Inferior parietal cortex (tissue), 1 donor: ENCODE results near the gene ZG16.
"Not testable (repeated sequence)": the region's sequence is repeated elsewhere in the genome, so short reads cannot be mapped to it uniquely, and the experiment has no call there.

ENCODE experiments used
- DNase-seq: peaks from one replicate; pipeline ENCODE4 v3.0.0-alpha.2; 2016; ENCODE audit errors: extremely low spot score

Gene ZG16

DNA sequence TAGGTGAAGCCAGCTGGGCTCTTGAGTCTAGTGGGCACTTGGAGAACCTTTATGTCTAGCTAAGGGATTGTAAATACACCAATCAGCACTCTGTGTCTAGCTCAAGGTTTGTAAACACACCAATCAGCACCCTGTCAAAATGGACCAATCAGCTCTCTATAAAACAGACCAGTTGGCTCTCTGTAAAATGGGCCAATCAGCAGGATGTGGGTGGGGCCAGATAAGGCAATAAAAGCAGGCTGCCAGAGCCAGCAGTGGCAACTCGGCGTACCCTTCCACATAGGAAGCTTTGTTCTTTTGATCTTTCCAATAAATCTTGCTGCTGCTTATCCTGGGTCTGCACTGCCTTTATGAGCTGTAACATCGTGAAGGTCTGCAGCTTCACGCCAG is 29.3 kb upstream of the ZG16 start:
- DNase-seq = not testable (repeated sequence)

DNA sequence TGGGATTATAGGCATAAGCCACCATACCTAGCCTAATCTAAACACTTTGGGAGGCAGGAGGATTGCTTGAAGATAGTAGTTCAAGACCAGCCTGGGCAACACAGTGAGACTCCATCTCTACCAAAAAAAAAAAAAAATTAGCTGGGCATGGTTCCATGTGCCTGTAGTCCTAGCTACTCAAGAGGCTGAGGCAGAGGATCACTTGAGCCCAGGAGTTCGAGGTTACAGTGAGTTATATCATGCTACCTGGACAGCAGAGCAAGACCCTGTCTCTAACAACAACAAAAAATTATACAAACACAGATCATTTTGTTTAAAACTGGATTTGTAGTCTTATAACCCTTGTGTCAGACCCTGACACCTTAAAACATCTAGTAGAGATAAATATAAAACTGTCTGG is 24.5 kb upstream of the ZG16 start:
- DNase-seq = no peak

DNA sequence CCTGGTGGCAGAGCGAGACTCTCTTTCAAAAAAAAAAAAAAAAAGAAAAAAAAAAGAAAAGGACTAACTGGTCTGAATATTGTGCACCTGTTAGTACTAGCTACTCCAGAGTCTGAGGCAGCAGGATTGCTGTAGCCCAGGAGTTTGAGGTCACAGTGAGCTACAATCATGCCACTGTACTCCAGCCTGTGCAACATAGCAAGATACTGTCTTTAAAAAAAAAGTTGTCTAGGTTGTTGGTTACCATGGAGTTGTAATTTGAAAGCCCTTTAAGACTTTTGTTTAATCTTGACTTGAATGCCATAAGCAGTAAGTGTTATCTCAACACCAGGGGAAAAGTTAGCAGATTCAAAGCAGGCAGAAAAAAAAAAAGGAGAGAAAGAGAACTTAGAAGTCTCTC is 21.4 kb upstream of the ZG16 start:
- DNase-seq = no peak

DNA sequence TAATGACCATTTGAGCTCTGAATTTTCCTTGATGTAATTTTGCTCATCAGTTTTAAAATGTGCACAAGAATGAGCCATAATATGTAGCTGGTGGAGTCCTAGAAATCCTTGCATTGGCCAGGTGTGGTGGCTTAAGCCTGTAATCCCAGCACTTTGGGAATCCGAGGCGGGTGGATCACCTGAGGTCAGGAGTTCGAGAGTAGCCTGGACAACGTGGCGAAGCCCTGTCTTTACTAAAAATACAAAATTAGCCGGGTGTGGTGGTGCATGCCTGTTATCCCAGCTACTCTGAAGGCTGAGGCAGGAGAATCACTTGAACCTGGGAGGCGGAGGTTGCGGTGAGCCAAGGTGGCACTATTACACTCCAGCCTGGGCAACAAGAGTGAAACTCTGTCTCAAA is 21.0 kb upstream of the ZG16 start:
- not testable (repeated sequence) for DNase-seq

DNA sequence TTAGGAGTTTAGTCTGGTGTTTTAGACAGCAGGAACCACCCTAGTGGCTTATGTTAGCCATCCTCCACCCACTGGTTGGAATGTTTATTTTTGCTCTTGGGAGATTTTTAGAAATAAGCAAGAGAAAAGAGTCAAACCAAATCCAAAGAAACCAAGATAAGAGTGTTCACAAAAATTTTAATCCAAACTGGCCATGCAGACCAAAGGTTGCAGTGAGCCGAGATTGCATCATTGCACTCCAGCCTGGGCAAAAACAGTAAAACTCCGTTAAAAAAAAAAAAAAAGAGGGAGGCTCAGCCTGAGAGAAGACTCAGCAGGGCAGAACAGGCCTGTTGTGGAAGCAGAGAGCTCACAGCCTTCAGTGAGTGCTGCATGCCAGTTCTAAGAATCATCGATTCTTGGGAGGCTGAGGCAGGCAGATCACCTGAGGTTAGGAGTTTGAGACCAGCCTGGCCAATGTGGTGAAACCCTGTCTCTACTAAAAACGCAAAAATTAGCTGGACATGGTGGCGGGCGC is 20.0 kb upstream of the ZG16 start:
- no peak for DNase-seq

DNA sequence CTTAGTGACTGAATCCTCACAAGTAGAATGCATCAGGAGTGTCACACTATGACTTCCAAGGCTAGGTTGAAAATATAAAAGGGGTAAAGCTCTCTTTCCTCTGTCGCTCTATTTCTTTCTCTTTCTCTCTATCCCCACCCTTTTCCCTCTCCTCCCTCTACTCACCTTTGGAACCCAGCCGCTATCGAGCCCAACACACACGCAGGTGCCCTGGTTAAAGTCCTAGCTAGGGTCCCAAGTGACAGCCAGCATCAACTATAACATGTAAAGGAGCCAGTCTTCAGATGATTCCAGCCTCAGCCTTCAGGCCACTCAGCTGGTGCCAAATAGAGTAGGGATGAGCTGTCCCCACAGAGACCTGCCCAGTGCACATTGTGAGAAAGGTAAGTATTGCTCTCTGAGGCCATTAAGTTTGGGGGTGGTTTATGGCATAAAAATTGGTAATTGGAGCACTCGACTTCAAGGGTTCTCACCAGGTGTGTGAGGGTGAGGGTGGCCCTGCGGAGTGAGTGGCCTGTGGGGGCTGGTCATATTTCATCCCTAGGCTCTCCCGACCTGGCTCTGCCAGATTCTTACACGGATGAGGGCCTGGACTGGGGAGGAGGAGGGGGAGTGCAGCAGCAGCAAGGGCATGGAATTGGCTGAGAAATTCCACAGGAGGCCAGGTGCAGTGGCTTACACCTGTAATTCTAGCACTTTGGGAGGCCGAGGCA is 17.3 kb upstream of the ZG16 start:
- DNase-seq = no peak

DNA sequence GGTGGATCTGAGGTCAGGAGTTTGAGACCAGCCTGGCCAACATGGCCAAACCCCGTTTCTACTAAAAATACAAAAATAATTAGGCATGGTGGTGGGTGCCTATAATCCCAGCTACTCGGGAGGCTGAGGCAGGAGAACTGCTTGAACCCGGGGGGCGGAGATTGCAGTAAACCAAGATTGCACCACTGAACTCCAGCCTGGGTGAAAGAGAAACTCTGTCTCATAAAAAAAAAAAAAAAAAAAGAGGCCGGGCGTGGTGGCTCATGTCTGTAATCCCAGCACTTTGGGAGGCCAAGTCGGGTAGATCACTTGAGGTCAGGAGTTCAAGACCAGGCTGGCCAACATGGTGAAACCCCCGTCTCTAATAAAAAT is 16.8 kb upstream of the ZG16 start:
- not testable (repeated sequence) for DNase-seq

DNA sequence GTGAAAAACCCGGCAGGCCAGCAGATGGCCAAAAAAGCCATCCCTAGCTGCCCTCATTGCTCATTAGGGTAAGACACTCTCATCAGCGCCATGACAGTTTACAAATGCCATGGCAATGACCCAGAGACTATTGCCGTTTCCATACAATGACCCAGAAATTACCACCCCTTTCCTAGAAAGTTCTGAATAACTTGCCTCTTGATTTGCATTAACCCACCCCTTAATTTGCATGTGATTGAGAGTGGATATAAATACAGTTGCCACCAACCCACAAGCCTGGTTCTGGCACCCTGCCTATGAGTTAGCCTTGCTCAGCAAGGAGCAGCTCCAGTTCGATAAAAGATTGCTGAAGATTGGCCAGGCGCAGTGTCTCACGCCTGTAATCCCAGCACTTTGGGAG is 16.2 kb upstream of the ZG16 start:
- DNase-seq = no peak

DNA sequence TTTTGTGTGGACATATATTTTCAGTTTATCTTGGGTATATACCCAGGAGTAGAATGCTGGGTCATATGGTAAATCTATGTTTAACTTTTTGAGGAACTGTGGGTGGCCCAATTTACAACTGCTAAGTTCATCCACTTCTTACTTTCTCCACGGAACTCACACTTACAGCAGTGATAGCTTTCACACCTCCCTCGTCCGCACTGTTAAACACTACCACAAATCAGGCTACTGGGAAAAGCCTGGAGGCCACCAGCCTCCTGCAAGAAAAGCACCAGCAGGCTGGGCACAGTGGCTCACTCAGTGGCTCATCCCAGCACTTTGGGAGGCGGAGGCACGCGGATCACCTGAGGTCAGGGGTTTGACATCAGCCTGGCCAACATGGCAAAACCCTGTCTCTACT is 14.7 kb upstream of the ZG16 start:
- DNase-seq = peak; percentile 24

DNA sequence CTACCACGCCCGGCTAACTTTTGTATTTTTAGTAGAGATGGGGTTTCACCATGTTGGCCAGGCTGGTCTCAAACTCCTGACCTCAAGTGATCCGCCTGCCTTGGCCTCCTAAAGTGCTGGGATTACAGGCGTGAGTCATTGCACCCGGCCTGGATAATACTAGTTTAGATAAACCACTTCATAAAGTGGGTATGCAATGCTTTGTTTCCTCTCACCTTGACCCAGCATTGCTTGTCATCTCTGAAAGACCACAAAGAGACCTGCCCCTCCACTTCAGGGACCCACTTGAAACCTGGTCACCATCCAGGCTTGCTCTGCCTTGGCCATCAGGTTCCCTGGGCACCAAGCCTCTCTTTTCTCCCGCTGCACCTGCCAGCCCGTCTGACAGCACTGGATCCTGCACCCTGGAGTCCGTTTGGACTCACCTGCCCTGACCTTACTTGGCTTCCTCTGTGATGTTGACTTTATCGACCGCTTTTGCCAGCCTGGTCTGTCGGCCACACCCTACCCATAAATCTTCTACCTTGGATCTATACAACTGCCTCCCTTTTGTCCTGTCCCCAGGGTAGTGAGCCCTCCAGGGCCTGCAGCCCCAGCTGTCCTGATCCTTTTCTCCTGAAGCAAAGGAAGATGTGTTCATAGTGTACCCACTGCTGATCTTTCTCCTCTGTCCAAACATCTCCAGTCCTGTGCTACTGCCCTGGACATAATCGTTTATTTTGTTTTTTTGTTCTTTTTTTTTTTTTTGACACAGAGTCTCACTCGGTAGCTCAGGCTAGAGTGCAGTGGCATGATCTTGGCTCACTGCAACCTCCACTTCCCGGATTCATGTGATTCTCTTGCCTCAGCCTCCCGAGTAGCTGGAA is 12.7 kb upstream of the ZG16 start:
- DNase-seq = no peak

DNA sequence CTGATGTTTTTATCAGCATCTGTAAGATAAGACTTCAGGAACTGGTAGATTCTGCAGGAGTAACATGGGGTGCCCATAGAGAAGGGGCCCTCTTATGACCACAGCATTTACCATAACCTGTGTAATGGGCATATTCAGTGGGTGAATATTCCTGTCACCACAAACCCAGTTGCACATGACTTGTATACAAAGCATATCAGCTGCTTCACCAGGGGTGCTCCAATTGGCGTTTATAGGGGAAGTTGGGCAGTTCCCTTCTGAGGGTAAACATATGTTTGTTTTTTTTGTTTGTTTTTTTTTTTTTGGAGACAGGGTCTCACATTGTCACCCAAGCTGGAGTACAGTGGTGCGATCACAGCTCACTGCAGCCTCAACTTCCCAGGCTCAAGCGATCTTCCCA is 11.5 kb upstream of the ZG16 start:
- DNase-seq = no peak

DNA sequence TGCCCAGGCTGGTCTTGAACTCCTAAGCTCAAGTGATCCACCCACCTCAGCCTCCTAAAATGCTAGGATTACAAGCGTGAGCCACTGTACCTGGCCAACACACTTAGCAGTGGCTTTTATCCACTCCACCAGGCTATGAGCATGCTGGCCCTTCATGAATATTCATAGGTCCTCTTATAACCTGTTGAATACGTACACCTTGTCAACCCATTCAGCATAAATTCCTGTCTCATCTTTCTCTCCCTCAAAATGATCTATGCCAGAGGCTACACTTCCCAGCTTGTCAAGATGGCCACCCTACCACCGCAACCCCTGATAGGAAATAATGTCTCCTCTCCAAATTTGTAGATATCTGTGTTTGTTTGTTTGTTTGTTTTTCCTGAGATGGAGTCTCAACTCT is 11.0 kb upstream of the ZG16 start:
- DNase-seq = no peak

DNA sequence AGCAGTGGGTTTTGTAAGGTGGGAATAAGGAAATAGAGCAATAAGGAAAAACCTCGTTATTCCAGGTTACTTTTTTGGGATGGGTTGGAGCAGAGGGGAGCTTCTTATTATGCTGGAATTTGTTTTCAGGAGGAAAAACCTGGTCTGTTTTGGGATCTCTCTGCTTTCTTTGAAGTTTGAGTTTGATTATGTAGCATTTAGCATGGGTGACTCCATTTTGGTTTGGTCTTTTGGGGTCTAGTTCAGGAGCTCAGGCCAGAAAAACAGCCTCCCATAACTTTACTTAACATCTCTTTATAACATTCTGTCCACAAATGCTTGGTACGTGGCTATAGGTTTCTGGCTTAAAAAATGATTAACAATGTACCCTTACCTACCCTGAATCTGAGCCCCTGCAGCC is 8.5 kb upstream of the ZG16 start:
- DNase-seq = no peak

DNA sequence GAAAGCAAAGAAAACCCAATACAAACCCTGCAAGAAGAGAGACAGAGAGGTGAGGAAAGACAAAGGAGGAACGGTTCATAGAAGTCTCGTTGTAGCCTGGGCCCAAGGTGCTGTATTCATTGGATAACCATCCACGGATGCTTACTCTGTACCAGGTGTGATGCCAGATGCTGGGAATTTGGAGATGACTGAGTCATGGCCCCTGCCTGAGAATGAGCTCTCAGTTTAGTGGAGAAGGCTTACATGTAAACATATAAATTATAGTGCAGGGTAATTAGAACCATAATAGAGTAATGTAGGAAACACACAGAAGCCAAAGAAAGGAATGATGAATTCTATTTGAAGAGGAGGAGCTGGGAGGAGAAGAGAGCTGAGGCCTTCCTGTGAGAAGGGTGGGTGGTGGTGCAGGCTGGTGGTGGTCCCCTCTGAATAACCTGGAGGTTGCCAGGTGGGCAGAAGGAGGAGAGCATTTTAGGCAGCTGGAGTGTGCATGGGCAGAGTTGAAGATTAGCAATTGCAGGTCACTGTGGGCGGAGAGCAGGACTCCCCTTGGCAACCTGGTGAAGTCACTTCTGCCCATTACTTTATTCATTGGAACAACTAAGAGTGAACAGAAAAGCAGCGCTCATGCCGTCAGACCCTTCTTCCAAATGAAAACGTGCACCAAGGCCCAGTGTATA is 7.7 kb upstream of the ZG16 start:
- DNase-seq = no peak

DNA sequence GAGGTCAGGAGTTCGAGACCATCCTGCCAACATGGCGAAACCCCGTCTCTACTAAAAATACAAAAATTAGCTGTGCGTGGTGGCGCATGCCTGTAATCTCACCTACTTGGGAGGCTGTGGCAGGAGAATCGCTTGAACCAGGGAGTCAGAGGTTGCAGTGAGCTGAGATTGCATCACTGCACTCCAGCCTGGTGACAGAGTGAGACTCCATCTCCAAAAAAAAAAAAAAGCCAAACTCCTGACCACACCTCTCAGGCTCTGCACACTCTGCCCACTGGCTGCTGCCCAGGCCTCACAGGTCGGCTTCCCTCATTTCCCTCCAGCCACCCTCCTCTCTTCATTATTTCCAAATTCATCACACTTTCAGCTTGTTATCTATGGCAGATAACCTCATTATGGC is 5.7 kb upstream of the ZG16 start:
- DNase-seq = not testable (repeated sequence)

DNA sequence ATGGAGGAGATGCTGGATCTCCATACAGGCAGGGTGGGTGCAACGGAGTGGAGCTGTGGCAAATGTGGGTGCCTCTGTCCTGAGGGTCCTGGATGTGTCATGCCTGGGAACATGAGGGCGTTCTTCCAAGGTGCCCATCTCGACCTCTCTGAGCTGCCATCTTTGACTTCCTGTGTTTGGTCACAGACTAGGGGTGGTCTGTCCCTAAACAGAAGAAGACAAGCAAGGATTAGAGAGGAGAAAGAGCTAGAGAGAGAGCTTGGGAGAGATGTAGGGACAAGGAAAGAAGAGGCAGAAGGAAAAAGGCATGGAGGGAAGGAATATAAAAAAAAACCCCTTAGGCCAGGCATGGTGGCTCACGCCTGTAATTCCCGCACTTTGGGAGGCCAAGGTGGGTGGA is 3.3 kb upstream of the ZG16 start:
- DNase-seq = no peak

DNA sequence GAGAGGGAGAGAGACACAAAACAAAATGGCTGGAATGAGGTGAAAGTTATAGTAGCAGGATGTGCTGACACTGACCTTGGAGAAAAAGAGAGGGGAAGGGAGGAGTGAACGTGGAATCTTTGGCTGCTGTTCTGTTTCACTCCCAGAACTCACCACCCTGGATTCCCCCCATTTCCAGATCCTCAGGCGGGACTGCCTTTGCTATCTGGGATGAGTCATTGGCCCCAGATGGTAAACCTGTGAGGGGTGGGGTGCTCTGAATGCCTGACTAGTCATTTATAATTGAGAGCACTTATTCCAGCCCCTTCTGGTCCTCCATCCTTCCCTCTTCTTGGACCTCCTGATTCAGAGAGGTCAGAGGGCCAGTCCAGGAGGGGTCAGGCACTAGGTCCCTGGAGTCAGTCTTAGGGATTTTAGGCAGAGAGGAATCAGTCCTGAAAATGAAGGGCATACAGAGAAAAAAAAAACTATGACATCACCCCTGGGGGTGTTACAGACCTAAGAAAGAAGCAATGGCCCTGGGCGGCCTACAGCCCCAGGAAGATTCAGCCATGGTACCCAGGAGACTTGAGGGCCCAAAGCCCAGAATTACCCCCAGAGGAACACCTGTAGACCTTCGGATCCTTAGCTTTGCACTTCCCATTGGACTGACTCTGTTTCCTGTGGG is 2.2 kb upstream of the ZG16 start:
- no peak for DNase-seq

DNA sequence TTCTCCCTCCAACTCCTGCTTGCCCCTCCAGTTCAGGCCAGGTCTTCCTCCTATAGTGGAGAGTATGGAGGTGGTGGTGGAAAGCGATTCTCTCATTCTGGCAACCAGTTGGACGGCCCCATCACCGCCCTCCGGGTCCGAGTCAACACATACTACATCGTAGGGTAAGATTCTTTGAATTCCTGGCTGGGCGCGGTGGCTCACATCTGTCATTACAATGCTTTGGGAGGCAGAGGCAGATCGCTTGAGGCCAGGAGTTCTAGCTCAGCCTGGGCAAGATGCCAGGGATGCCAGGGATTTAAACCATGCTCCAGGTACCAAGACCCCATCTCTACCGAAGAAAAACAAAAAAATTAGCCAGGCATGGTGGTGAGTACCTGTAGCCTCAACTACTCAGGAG is 1.4 kb downstream of the ZG16 start:
- no peak for DNase-seq

DNA sequence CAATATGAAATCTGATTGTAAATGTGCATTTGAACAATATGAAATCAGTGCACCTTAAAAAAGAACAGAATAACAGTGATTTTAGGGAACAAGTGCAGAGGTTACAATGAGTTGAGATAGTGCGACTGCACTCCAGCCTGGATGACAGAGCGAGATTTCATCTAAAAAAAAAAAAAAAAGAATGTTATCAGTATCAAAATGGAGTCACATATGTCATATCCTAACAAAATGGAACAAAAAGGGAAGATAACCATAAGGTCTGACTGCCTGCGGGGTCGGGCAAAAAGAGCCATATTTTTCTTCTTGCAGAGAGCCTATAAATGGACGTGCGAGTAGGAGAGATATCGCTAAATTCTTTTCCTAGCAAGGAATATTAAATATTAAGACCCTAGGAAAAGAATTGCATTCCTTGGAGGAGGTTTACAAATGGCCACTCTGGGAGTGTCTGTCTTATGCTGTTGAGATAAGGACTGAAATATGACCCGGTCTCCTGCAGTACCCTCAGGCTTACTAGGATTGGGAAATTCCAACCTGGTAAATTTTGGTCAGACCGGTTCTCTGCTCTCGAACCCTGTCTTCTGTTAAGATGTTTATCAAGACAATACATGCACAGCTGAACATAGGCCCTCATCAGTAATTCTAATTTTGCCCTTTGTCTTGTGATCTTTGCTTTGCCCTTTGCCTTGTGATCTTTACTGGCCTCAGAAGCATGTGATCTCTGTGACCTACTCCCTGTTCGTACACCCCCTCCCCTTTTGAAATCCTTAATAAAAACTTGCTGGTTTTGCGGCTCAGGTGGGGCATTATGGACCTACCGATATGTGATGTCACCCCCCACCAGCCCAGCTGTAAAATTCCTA is 5.3 kb downstream of the ZG16 start:
- DNase-seq = not testable (repeated sequence)

DNA sequence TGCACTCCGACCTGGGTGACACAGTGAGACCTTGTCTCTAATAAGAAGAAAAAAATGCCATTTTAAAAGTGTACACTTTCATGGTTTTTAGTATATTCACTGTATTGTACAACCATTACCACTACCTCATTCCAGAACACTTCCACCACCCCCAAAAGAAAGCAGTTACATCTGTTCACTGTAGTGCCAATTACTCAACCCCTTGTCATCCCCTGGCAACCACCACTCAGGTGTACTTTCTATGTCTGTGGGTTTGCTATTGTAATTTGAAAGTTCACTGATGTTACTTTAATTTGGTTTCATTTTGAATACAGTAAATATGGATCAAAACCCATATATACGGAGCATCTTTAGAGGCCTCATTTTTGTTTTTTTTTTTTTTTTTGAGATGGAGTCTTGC is 6.1 kb downstream of the ZG16 start:
- DNase-seq = no peak

DNA sequence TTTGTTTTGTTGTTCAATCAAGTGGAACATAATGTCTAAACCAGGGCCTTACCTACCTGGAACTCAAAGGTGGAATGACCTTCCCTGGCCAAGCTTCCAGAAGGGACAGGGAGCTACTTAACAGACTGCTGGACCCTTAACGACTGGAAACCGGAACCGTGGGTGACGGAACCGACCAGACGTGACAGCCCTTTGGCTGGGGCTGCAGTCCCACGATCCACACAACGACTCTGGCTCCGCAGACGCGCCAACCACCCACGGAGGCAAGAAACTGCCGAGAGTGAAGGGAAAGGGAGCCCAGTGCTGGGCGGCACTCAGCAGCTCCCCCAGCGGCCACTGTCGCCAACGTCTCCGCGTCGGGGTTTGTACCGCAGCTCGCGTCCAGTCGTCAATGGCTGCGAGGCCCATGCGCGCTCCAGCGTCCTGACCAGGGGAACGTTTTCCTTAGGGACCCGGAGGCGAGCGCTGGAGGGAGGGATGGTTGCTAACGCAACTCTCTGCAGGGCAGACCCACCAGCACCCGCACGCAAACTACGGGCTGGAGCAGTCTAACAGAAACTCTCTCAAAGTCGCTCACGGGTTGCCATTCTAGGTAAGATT is 6.9 kb downstream of the ZG16 start:
- peak; percentile 44 for DNase-seq
